ENCODE measurements around the gene PRKCE. TPM values are rescaled to one million over a fixed set of nuclear protein-coding genes. Genes with fewer than 3 reads are reported as not detected.
"Not testable (repeated sequence)": the region's sequence is repeated elsewhere in the genome, so short reads cannot be mapped to it uniquely, and the experiment has no call there.

Gene PRKCE
- total RNA-seq, 1 donor from 2014 or later, result 24.2 TPM

DNA sequence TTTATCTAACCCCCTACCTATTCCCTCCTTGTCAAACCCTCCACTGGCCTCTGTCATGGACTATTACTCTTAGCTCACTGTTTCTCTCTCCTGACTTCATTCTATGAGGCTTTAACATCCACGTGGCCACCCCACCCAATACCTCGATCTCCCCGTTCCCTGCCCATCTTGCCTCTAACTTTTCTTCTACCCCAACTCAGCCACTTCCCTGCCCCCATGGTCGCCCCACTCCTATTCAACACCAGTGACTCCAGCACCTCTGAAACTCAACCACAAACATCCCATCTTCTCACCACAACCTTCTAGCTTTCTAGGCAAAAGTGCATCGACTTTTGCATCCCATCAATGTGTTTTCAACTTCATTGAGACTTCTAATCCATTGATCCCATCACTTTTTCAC, 551.5 kb downstream of the PRKCE start:
- H3K36me3 Mint-ChIP-seq (ENCODE audit: low read depth, unreplicated experiment), result no peaks in the 10 kb centered on the region
- peaks cover 4% of the 10 kb centered on the region for H3K9me3 Mint-ChIP-seq (ENCODE audit: unreplicated experiment)
- H3K4me3 Mint-ChIP-seq (ENCODE audit: unreplicated experiment), result no peak overlapping the region
- no peak overlapping the region for H3K27ac Mint-ChIP-seq (ENCODE audit: unreplicated experiment)
- DNase-seq (ENCODE audit: low spot score), result no peak
- TF ChIP-seq, protein P1, sequence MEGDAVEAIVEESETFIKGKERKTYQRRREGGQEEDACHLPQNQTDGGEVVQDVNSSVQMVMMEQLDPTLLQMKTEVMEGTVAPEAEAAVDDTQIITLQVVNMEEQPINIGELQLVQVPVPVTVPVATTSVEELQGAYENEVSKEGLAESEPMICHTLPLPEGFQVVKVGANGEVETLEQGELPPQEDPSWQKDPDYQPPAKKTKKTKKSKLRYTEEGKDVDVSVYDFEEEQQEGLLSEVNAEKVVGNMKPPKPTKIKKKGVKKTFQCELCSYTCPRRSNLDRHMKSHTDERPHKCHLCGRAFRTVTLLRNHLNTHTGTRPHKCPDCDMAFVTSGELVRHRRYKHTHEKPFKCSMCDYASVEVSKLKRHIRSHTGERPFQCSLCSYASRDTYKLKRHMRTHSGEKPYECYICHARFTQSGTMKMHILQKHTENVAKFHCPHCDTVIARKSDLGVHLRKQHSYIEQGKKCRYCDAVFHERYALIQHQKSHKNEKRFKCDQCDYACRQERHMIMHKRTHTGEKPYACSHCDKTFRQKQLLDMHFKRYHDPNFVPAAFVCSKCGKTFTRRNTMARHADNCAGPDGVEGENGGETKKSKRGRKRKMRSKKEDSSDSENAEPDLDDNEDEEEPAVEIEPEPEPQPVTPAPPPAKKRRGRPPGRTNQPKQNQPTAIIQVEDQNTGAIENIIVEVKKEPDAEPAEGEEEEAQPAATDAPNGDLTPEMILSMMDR (IDR thresholded peaks at IDR 0.05; ENCODE audit: unreplicated experiment), result no peak
- H3K27me3 Mint-ChIP-seq (ENCODE audit: unreplicated experiment), result peaks cover 3% of the 10 kb centered on the region
- H3K4me1 Mint-ChIP-seq (ENCODE audit: unreplicated experiment), result peaks cover 19% of the 10 kb centered on the region

DNA sequence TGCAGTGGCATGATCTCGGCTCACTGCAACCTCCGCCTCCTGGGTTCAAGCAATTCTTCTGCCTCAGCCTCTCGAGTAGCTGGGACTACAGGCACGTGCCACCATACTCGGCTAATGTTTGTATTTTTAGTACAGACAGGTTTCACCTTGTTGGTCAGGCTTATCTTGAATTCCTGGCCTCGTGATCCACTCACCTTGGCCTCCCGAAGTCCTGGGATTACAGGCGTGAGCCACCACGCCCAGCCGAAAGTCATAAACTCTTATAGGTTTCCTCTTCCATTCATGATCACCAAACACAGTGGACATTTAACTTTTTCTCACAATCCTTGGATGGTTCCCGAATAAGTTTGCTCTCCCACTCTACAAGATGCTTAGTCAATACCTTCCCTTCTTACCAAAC, 552.2 kb downstream of the PRKCE start:
- not testable (repeated sequence) for H3K27me3 Mint-ChIP-seq (ENCODE audit: unreplicated experiment); H3K9me3 Mint-ChIP-seq (ENCODE audit: unreplicated experiment); H3K27ac Mint-ChIP-seq (ENCODE audit: unreplicated experiment); H3K4me3 Mint-ChIP-seq (ENCODE audit: unreplicated experiment); H3K36me3 Mint-ChIP-seq (ENCODE audit: low read depth, unreplicated experiment); DNase-seq (ENCODE audit: low spot score)
- H3K4me1 Mint-ChIP-seq (ENCODE audit: unreplicated experiment), result peaks cover 14% of the 10 kb centered on the region

DNA sequence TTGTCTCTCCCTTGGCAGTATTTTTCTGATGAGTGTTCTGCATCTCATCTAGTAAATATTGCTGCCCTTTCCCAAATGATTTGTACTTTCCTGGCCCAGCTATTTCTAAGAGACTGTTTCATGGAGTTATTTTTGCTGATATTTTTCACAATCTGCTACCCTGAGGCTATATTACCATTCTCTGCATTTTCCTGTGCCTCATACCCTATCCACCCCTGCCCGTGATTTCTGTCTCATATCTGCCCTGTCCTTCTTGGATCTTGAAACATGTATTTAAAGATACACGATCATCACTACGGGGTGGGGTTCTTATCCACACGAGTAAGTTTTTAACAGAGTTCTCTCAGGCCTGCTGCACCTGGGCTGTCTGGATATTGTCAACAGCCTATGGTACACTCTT, 556.1 kb downstream of the PRKCE start:
- no peak overlapping the region for H3K4me3 Mint-ChIP-seq (ENCODE audit: unreplicated experiment)
- TF ChIP-seq, protein P1 (IDR thresholded peaks at IDR 0.05; ENCODE audit: unreplicated experiment), result no peak
- H3K36me3 Mint-ChIP-seq (ENCODE audit: low read depth, unreplicated experiment), result no peaks in the 10 kb centered on the region
- H3K9me3 Mint-ChIP-seq (ENCODE audit: unreplicated experiment), result peaks cover 4% of the 10 kb centered on the region
- peaks cover 9% of the 10 kb centered on the region for H3K4me1 Mint-ChIP-seq (ENCODE audit: unreplicated experiment)
- DNase-seq (ENCODE audit: low spot score), result no peak
- H3K27me3 Mint-ChIP-seq (ENCODE audit: unreplicated experiment), result no peaks in the 10 kb centered on the region
- no peak overlapping the region for H3K27ac Mint-ChIP-seq (ENCODE audit: unreplicated experiment)

DNA sequence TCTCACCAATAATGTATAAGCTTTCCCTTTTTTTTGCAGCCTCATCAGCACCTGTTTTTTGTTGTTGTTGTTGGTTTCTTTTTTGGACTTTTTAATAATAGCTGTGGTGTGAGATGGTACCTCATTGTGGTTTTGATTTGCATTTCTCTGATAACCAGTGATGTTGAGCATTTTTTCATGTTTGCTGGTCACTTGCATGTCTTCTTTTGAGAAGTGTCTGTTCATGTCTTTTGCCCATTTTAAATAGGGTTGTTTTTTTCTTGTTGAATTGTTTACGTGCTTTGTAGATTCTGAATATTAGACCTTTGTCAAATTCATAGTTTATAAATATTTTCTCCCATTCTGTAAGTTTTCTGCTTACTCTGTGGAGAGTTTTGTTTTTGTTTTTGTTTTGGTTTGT, 557.3 kb downstream of the PRKCE start:
- peaks cover 4% of the 10 kb centered on the region for H3K9me3 Mint-ChIP-seq (ENCODE audit: unreplicated experiment)
- no peak overlapping the region for H3K27ac Mint-ChIP-seq (ENCODE audit: unreplicated experiment)
- H3K27me3 Mint-ChIP-seq (ENCODE audit: unreplicated experiment), result no peaks in the 10 kb centered on the region
- H3K36me3 Mint-ChIP-seq (ENCODE audit: low read depth, unreplicated experiment), result no peaks in the 10 kb centered on the region
- TF ChIP-seq, protein P1 (IDR thresholded peaks at IDR 0.05; ENCODE audit: unreplicated experiment), result no peak
- H3K4me3 Mint-ChIP-seq (ENCODE audit: unreplicated experiment), result no peak overlapping the region
- H3K4me1 Mint-ChIP-seq (ENCODE audit: unreplicated experiment), result peaks cover 9% of the 10 kb centered on the region
- DNase-seq (ENCODE audit: low spot score), result no peak

DNA sequence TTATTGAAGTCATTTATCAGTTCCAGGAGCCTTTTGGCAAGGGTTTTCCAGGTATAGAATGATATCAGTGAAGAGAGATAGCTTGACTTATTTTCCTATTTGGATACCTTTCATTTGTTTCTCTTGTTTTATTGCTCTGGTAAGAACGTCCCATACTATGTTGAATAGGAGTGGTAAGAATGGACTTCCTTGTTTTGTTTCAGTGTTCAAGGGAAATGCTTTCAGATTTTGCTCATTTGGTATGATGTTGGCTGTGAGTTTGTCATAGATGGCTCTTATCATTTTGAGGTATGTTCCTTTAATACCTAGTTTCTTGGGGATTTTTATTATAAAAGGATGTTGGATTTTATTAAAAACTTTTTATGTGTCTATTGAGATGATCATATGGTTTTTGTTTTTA, 558.6 kb downstream of the PRKCE start:
- peaks cover 4% of the 10 kb centered on the region for H3K9me3 Mint-ChIP-seq (ENCODE audit: unreplicated experiment)
- H3K4me3 Mint-ChIP-seq (ENCODE audit: unreplicated experiment), result no peak overlapping the region
- no peak overlapping the region for H3K27ac Mint-ChIP-seq (ENCODE audit: unreplicated experiment)

More for the DNA sequence above, 558.6 kb downstream of the PRKCE start:
- Mint-ChIP-seq H3K27me3 (ENCODE audit: unreplicated experiment) (no peaks in the 10 kb centered on the region), H3K36me3 (ENCODE audit: low read depth, unreplicated experiment) (peaks cover 3% of the 10 kb centered on the region), H3K4me1 (ENCODE audit: unreplicated experiment) (peaks cover 9% of the 10 kb centered on the region)
- TF ChIP-seq, protein P1 (IDR thresholded peaks at IDR 0.05; ENCODE audit: unreplicated experiment), result no peak
- DNase-seq (ENCODE audit: low spot score), result no peak

Data from endothelial cell (in vitro differentiated cells).